Lower lobe of right lung (tissue), 2 donors: ENCODE results near the gene RGMA. TPM values are rescaled to one million over a fixed set of nuclear protein-coding genes. Genes with fewer than 3 reads are reported as not detected.
"Not testable (repeated sequence)": the region's sequence is repeated elsewhere in the genome, so short reads cannot be mapped to it uniquely, and the experiment has no call there.

Experiments
- ATAC-seq, 2 donors: fragments of 200-7000 bp; cut with Tn5 transposase; one replicate each; pipeline ENCODE4 v1.9.1; 2020 to 2022; ENCODE audit warnings: mild to moderate bottlenecking in 2 of 2, moderate library complexity in 2 of 2
- DNase-seq: peaks from one replicate; pipeline ENCODE4 v3.0.0-alpha.2; 2020
- H3K27ac ChIP-seq: fragments of 200-600 bp; one replicate; pipeline ENCODE4 v1.8.0; 2022
- H3K27me3 ChIP-seq: fragments of 200-600 bp; one replicate; pipeline ENCODE4 v1.8.0; 2022; ENCODE audit warnings: low read depth
- H3K36me3 ChIP-seq: fragments of 200-600 bp; one replicate; pipeline ENCODE4 v1.8.0; 2022; ENCODE audit warnings: mild to moderate bottlenecking
- H3K4me1 ChIP-seq: fragments of 200-600 bp; one replicate; pipeline ENCODE4 v1.8.0; 2022
- H3K4me3 ChIP-seq: fragments of 200-600 bp; one replicate; pipeline ENCODE4 v1.8.0; 2022; ENCODE audit warnings: mild to moderate bottlenecking
- H3K9me3 ChIP-seq: fragments of 200-600 bp; one replicate; pipeline ENCODE4 v1.8.0; 2022
- intact Hi-C: fragments of 100-400 bp; cut with DNase I; formaldehyde crosslinking; loops from one replicate; pipeline ENCODE4 v1.11.0; 2022
- total RNA-seq: library from RNA; stranded (reverse); fragmentation: NEBNext Ultra II Directional; extraction: Animal tissue kit (Norgen Biotek cat#: 25700); gene quantifications from one replicate; pipeline ENCODE4 v1.2.1, GENCODE V29; 2021
- TF ChIP-seq, protein P1 (sequence below): fragments of 200-600 bp; IDR thresholded peaks from one replicate; pipeline ENCODE4 v1.8.0; 2022; ENCODE audit warnings: antibody characterized with exemption, mild to moderate bottlenecking
- donor health status: DM: no; HTN: yes; CAD: no; lungs with severe emphysema.

RGMA gene
- total RNA-seq, 1 donor from 2014 or later = 9.7 TPM

DNA sequence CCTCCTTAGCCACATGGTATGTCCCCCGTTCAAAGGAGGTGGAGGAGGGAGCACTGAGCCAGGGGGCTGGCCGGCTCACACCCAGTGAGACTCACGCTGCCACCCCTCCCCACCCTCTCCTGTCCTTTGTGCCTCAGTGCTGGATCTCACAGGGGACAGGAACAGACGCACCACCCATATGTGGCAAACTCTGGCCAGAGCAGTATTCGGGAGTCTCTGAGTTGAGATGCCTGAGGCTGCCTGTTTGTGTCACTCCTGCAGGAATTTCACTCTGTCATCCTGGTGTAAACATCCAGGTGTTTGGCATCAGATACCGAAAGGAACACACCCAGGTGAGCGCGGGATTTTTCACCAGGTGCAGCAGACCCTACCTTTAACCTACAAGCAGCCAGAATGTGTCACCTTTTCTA is 25.7 kb downstream of the RGMA start:
- intact Hi-C loops = no loop called here
- H3K36me3 ChIP-seq = no peaks in the 10 kb centered on the region
- H3K27me3 ChIP-seq = no peaks in the 10 kb centered on the region
- TF ChIP-seq, protein P1, sequence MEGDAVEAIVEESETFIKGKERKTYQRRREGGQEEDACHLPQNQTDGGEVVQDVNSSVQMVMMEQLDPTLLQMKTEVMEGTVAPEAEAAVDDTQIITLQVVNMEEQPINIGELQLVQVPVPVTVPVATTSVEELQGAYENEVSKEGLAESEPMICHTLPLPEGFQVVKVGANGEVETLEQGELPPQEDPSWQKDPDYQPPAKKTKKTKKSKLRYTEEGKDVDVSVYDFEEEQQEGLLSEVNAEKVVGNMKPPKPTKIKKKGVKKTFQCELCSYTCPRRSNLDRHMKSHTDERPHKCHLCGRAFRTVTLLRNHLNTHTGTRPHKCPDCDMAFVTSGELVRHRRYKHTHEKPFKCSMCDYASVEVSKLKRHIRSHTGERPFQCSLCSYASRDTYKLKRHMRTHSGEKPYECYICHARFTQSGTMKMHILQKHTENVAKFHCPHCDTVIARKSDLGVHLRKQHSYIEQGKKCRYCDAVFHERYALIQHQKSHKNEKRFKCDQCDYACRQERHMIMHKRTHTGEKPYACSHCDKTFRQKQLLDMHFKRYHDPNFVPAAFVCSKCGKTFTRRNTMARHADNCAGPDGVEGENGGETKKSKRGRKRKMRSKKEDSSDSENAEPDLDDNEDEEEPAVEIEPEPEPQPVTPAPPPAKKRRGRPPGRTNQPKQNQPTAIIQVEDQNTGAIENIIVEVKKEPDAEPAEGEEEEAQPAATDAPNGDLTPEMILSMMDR = no peak
- no peaks in the 10 kb centered on the region for H3K9me3 ChIP-seq
- no peak for DNase-seq
- peak in 1 of 2 donors; percentile 17 for ATAC-seq
- H3K4me3 ChIP-seq = no peak overlapping the region
- peaks cover 10% of the 10 kb centered on the region for H3K4me1 ChIP-seq
- no peak overlapping the region for H3K27ac ChIP-seq

DNA sequence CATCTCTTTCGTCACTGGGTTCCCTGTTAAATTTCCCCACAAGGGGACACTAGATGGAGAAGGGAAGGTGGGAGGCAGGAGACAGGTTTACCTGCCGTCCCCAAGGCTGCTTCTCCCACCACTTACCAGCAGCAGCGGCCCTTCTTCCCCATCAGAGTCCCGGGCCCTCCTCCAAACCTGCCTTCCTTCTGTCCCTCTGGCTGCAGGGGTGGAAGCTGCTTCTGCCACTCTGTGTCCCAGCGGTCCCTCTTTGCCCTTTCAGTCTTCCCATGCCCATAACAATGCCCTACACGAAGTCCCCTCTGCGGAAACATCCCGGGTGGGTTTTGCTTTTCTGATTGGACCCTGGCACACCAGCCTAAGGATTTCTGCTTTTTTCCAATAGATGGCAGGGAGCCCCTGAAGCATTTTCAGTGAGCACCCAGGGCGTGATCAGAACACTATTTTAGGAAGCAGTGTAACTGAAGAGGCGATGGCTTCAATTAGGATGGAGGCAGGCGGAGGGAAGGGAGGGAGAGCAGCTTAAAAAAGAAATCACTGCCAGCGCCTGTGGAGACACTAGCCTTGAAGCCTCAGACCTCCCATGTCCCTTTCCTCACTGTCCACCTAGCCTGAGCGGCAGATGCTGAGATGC is 26.3 kb downstream of the RGMA start:
- intact Hi-C loops, DNase-seq: not testable (repeated sequence)
- ATAC-seq = peak in 1 of 2 donors; percentile 4

DNA sequence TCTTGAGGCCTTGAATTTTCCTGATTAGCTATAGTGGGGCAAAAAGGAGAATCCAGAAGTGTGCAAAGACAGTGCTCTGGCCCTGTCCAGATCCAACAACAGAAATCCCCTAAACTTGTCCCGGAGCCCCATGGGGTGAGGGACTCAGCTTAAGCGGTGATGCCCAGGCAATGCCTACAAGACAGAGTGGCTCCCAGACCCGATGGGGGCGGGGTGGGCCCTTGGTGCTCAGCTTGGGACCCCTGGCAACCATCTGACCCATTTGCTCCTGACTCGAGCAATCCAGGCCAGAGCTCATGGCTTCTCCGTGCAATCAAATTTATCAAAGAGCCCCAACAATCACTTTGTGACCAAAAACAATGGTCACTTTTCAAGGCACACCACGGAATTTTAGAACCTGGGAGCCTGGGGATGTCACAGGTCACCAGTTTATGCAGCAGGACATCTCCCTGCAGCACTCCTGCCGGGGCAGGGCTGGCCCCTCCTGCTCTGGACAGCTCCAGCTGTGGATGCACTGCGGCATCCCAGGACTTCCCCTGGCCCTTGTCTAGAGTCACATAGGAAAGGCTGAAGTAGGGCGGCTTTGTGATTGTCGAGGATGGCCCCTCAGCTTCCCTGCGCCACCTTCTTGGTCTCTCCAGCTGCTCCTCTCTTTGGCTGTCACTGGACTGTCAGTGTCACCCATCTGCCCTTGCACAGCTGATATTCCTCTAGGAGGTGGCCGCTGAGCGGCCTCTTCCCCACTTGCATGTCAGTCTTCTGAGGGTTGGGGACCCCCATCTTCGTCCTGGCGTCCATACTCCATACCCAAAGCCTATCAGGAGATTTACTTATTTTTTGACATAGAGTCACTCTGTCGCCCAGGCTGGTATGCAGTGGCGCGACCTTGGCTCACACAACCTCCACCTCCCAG is 28.4 kb downstream of the RGMA start:
- no peak overlapping the region for H3K27ac ChIP-seq
- DNase-seq = no peak
- TF ChIP-seq, protein P1 = no peak

More for the DNA sequence above, 26.3 kb downstream of the RGMA start:
- not testable (repeated sequence) for H3K36me3 ChIP-seq, H3K9me3 ChIP-seq, H3K27ac ChIP-seq, H3K4me3 ChIP-seq, H3K27me3 ChIP-seq, H3K4me1 ChIP-seq

DNA sequence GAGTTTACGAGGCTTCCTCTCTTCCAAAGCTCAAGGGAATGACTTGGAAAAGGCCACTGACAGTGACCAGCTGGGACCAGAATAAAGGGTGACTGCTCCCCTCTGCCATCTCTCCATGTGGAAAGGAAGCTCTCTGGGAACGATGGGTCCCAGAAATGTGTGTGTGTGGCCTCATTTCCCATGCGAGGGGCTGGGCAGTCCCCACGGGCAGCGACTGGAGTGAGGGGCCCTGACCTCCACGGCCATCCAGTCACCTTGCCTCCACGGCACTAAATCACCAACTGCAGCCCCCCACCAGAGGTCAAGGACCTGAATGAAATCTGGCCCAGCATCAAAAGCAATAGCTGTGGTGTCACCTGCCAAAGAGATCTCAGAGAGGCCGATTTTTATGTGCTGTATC is 29.6 kb downstream of the RGMA start:
- Histone ChIP-seq H3K27ac (no peak overlapping the region), H3K9me3 (no peaks in the 10 kb centered on the region), H3K4me3 (no peak overlapping the region), H3K36me3 (no peaks in the 10 kb centered on the region), H3K4me1 (peaks cover 10% of the 10 kb centered on the region), H3K27me3 (no peaks in the 10 kb centered on the region)
- intact Hi-C loops = no loop called here
- TF ChIP-seq, protein P1 = no peak
- DNase-seq = no peak
- no peak for ATAC-seq

More for the DNA sequence above, 28.4 kb downstream of the RGMA start:
- no peak for ATAC-seq
- peaks cover 10% of the 10 kb centered on the region for H3K4me1 ChIP-seq
- H3K27me3 ChIP-seq = no peaks in the 10 kb centered on the region
- H3K36me3 ChIP-seq = no peaks in the 10 kb centered on the region
- no peaks in the 10 kb centered on the region for H3K9me3 ChIP-seq
- no peak overlapping the region for H3K4me3 ChIP-seq
- intact Hi-C loops = no loop called here

DNA sequence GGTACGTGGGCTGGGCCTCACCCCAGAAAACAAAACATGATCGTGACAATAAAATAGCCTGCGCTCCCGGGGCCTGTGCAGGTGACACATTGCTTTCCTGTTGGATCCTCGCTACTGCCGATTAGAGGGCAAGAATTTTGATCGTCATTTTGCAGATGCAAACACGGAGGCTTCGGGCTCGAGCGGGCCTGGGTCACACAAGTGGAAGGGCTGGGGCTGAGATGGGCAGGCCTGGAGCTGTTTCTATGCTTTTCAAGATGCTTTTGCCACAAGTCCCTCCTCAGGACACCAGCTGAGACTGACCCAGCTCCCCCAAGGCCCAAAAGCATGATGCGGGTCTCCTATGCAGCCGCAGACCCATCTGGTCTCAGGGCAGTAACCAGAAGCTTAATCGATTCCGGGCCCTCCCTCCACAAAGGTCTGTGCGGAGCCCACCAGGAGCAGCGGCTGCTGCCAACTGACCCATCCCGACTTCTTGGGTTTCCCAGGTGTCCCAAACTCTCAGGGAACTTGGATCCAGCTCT is 30.0 kb downstream of the RGMA start:
- DNase-seq = no peak

More for the DNA sequence above, 30.0 kb downstream of the RGMA start:
- ATAC-seq = no peak
- H3K4me3 ChIP-seq = no peak overlapping the region
- H3K36me3 ChIP-seq = no peaks in the 10 kb centered on the region
- intact Hi-C loops = no loop called here
- TF ChIP-seq, protein P1 = no peak
- H3K9me3 ChIP-seq = no peaks in the 10 kb centered on the region
- H3K4me1 ChIP-seq = peaks cover 10% of the 10 kb centered on the region
- no peaks in the 10 kb centered on the region for H3K27me3 ChIP-seq
- H3K27ac ChIP-seq = no peak overlapping the region
